ENCODE results near the gene DMAC2L. TPM values are rescaled to one million over a fixed set of nuclear protein-coding genes. Genes with fewer than 3 reads are reported as not detected.

Gene DMAC2L
- total RNA-seq, 1 experiment from 2014 or later, result 8.9 TPM

GRCh38 chr14:50320283-50320682 is 8.2 kb downstream of the DMAC2L start:
- Histone ChIP-seq H2AFZ (ENCODE audit: low read depth, low read length, poor library complexity, severe bottlenecking) (no peak overlapping the region), H3K9me2 (ENCODE audit: insufficient read depth) (no peaks in the 10 kb centered on the region), H3K9ac (ENCODE audit: low read length) (no peak overlapping the region), H3K36me3 (ENCODE audit: control insufficient read depth in 1 of 2, insufficient read depth in 2 of 2, low read length in 2 of 2) (peaks cover 3 to 4% of the 10 kb centered on the region in 2 experiments; a peak in 1 of 4 replicates), H3K4me2 (ENCODE audit: low read length) (no peak overlapping the region), H3K4me3 (replicated peaks in 1 of 2; ENCODE audit: low read depth in 1 of 2, low read length in 2 of 2) (no peak overlapping the region), H4K20me1 (ENCODE audit: insufficient read depth) (no peaks in the 10 kb centered on the region), H3K27me3 (ENCODE audit: insufficient read depth, low read length) (no peaks in the 10 kb centered on the region), H3K27ac (ENCODE audit: low read depth, low read length) (no peak overlapping the region), H3K9me3 (ENCODE audit: control insufficient read depth in 1 of 2, insufficient read depth in 1 of 2, low read depth in 1 of 2, low read length in 2 of 2) (no peaks in the 10 kb centered on the region), H3K4me1 (ENCODE audit: control insufficient read depth in 1 of 2, insufficient read depth in 2 of 2, low read length in 2 of 2) (peaks cover 5 to 10% of the 10 kb centered on the region in 2 experiments), H3K79me2 (ENCODE audit: insufficient read depth, low read length) (0 out of 2 replicates have a peak, but pooled peaks cover 3% of the 10 kb centered on the region)
- no peak for TF ChIP-seq EZH2 (IDR thresholded peaks at IDR 0.05)
- TF ChIP-seq ELF1 (IDR thresholded peaks at IDR 0.05; ENCODE audit: borderline replicate concordance, low read depth), result no peak
- TF ChIP-seq EZH2phosphoT487 (IDR thresholded peaks at IDR 0.05; ENCODE audit: borderline replicate concordance), result no peak
- no peak for TF ChIP-seq RAD21 (IDR thresholded peaks at IDR 0.05; ENCODE audit: low read depth)
- TF ChIP-seq ZFX (IDR thresholded peaks at IDR 0.05), result no peak
- no peak for TF ChIP-seq JUND (IDR thresholded peaks at IDR 0.05)
- TF ChIP-seq ZNF274 (IDR thresholded peaks at IDR 0.05; ENCODE audit: low read depth, low read length), result no peak
- TF ChIP-seq CBX3 (IDR thresholded peaks at IDR 0.05; ENCODE audit: low read depth), result no peak
- TF ChIP-seq SRF (IDR thresholded peaks at IDR 0.05; ENCODE audit: low read depth), result no peak
- no peak for TF ChIP-seq CTCF (IDR thresholded peaks at IDR 0.05 in 2 of 3, conservative IDR thresholded peaks at IDR 0.05 in 1 of 3; ENCODE audit: borderline replicate concordance in 1 of 3, insufficient read depth in 1 of 3, low read depth in 2 of 3, low read length in 2 of 3)
- no peak for TF ChIP-seq POLR2AphosphoS5 (IDR thresholded peaks at IDR 0.05; ENCODE audit: low read depth, low read length)
- TF ChIP-seq, protein P1, sequence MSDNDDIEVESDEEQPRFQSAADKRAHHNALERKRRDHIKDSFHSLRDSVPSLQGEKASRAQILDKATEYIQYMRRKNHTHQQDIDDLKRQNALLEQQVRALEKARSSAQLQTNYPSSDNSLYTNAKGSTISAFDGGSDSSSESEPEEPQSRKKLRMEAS (IDR thresholded peaks at IDR 0.05), result no peak
- TF ChIP-seq EGR1 (IDR thresholded peaks at IDR 0.05; ENCODE audit: low read depth), result no peak
- no peak for TF ChIP-seq SIN3A (IDR thresholded peaks at IDR 0.05; ENCODE audit: low read depth)
- no peak for TF ChIP-seq YY1 (IDR thresholded peaks at IDR 0.05; ENCODE audit: extremely low read depth, insufficient replicate concordance, low read depth, low read length)
- no peak for TF ChIP-seq POLR2A (IDR thresholded peaks at IDR 0.05; ENCODE audit: borderline replicate concordance, extremely low read depth, insufficient read depth, insufficient read length)
- TF ChIP-seq SP1 (IDR thresholded peaks at IDR 0.05; ENCODE audit: low read depth), result no peak
- ChIA-PET RAD21 (ENCODE audit: low non-redundant PET in 1 of 2, low total read pairs in 2 of 2, uncharacterized antibody in 2 of 2, unreplicated experiment in 2 of 2) (interaction anchor here in 1 of 2 experiments (0.6 to 0.8 kb wide), 3 partner anchors 8 to 456 kb away, joined by 3 to 4 read pairs (median 3); partner anchors contain the start of genes DMAC2L, L2HGDH and MAP4K5), CTCF (interaction anchor here (0.7 to 2.4 kb wide), 22 partner anchors 8 to 540 kb away, joined by 3 to 18 read pairs (median 4); partner anchors contain the start of genes CDKL1, DMAC2L, L2HGDH and MAP4K5), POLR2A (interaction anchor here (1.5 to 1.6 kb wide), 2 partner anchors 9 to 212 kb away, joined by 3 to 7 read pairs; partner anchors contain the start of genes DMAC2L, L2HGDH and MAP4K5)
- DNase-seq (ENCODE audit: low read depth, low spot score) (no peak), ATAC-seq (no peak)
- no TSS peak for BruUV-seq (replicated peaks)
- intact Hi-C loops (cut with micrococcal nuclease), result loop anchor here (5.0 kb wide), 1 partner anchor 77 kb away; the partner anchor contains the start of gene CDKL1
